Tibial nerve (tissue), 4 donors: ENCODE data around the gene CYFIP2. TPM values are rescaled to one million over a fixed set of nuclear protein-coding genes. Genes with fewer than 3 reads are reported as not detected.

Experiments
- DNase-seq, 2 donors: peaks; one replicate each; pipeline ENCODE4 v3.0.0-alpha.2; 2019; ENCODE audit warnings: low spot score in 2 of 2
- H3K27ac ChIP-seq, 4 donors: fragments of 200-600 bp; sonication (generic) in 3 of 4; one replicate each; pipeline ENCODE4 v1.5.1; 2017 to 2019; ENCODE audit warnings: mild to moderate bottlenecking in 1 of 4
- H3K27me3 ChIP-seq, 2 donors: fragments of 200-600 bp; sonication (generic) in 1 of 2; one replicate each; pipeline versions ENCODE4 v1.5.1 to v1.6.0; 2017 to 2019
- H3K36me3 ChIP-seq, 3 donors: fragments of 200-600 bp; sonication (generic); one replicate each; pipeline ENCODE4 v1.5.1; 2018 to 2019
- H3K4me1 ChIP-seq, 4 donors: fragments of 200-600 bp; sonication (generic) in 3 of 4; one replicate each; pipeline ENCODE4 v1.5.1; 2017 to 2019
- H3K4me3 ChIP-seq, 4 donors: fragments of 200-600 bp; sonication (generic) in 3 of 4; one replicate each; pipeline ENCODE4 v1.5.1; 2017 to 2019; ENCODE audit warnings: mild to moderate bottlenecking in 1 of 4, moderate library complexity in 1 of 4
- H3K9me3 ChIP-seq, 4 donors: fragments of 200-600 bp; sonication (generic) in 3 of 4; one replicate each; pipeline ENCODE4 v1.5.1; 2017 to 2019
- CTCF ChIP-seq, 5 experiments: fragments of 200-600 bp in 3 of 5; fragments of 450-650 bp in 2 of 5; sonication (generic) in 3 of 5; IDR thresholded peaks; one replicate each; pipeline ENCODE4 v1.5.1; 2016 to 2019; ENCODE audit warnings: antibody characterized with exemption in 5 of 5, mild to moderate bottlenecking in 3 of 5, moderate library complexity in 2 of 5
- EP300 ChIP-seq, 2 donors: sonication (generic); formaldehyde crosslinking; IDR thresholded peaks; one replicate each; pipeline ENCODE4 v1.6.1; 2017; ENCODE audit warnings: antibody characterized with exemption in 2 of 2, mild to moderate bottlenecking in 1 of 2
- POLR2A ChIP-seq, 2 donors: fragments of 450-650 bp; IDR thresholded peaks; one replicate each; pipeline ENCODE4 v1.6.1; 2017; ENCODE audit warnings: antibody characterized with exemption in 2 of 2, mild to moderate bottlenecking in 2 of 2, moderate library complexity in 2 of 2
- WGBS, 2 donors: methylation state at CpG; one replicate each; pipeline ENCODE4 v1.1.5; 2018; 5-methylcytosine and 5-hydroxymethylcytosine counted together
- total RNA-seq, 4 donors: library from RNA; depleted of rRNA; stranded (reverse); fragments of >200 nt; gene quantifications; one replicate each; pipeline ENCODE4 v1.1.0, GENCODE V29; 2016

Gene CYFIP2
- total RNA-seq, 4 donors from 2014 or later: 14.4 to 27.3 (median 18.0) TPM

GRCh38 chr5:157335534-157336422 lies 69.9 kb downstream of the CYFIP2 start:
- no peaks in the 10 kb centered on the region for H3K27me3 ChIP-seq
- DNase-seq: peak; percentile 22 to 30
- TF ChIP-seq CTCF (IDR thresholded peaks at IDR 0.05) (no peak), EP300 (IDR thresholded peaks at IDR 0.05) (peak in 1 of 2 donors; percentile 52), POLR2A (IDR thresholded peaks at IDR 0.05) (no peak)
- peak overlapping the region in 2 of 4 donors; percentile 55 to 68 for H3K27ac ChIP-seq
- no peak overlapping the region for H3K4me3 ChIP-seq
- 50 to 68% methylated on average over 8 of the region's 8 CpGs for WGBS, 2 donors
- peaks cover 0 to 21% (median 0%) of the 10 kb centered on the region in 4 donors for H3K4me1 ChIP-seq
- no peaks in the 10 kb centered on the region for H3K9me3 ChIP-seq
- H3K36me3 ChIP-seq: peaks cover 0 to 55% (median 10%) of the 10 kb centered on the region in 3 donors

GRCh38 chr5:157336423-157336744 lies 70.5 kb downstream of the CYFIP2 start:
- Histone ChIP-seq H3K4me1 (peaks cover 0 to 21% (median 0%) of the 10 kb centered on the region in 4 donors), H3K9me3 (no peaks in the 10 kb centered on the region), H3K36me3 (peaks cover 0 to 54% (median 10%) of the 10 kb centered on the region in 3 donors), H3K4me3 (no peak overlapping the region), H3K27me3 (no peaks in the 10 kb centered on the region), H3K27ac (peak overlapping the region in 1 of 4 donors; percentile 61)
- TF ChIP-seq CTCF (IDR thresholded peaks at IDR 0.05) (no peak), EP300 (IDR thresholded peaks at IDR 0.05) (no peak), POLR2A (IDR thresholded peaks at IDR 0.05) (no peak)
- DNase-seq: no peak
- WGBS, 2 donors: 42 to 53% methylated on average over 3 of the region's 3 CpGs

- H3K27me3 ChIP-seq: no peaks in the 10 kb centered on the region
- H3K27ac ChIP-seq: no peak overlapping the region
- DNase-seq: no peak
- H3K4me3 ChIP-seq: no peak overlapping the region
- TF ChIP-seq CTCF (IDR thresholded peaks at IDR 0.05): no peak
- TF ChIP-seq EP300 (IDR thresholded peaks at IDR 0.05): no peak
- no peak for TF ChIP-seq POLR2A (IDR thresholded peaks at IDR 0.05)
- WGBS, 2 donors: 83 to 97% methylated on average over 1 of the region's 1 CpG
- peaks cover 0 to 21% (median 0%) of the 10 kb centered on the region in 4 donors for H3K4me1 ChIP-seq
- H3K36me3 ChIP-seq: peaks cover 0 to 54% (median 0%) of the 10 kb centered on the region in 3 donors
- no peaks in the 10 kb centered on the region for H3K9me3 ChIP-seq
Observed at GRCh38 chr5:157339409-157339808, 73.5 kb downstream of the CYFIP2 start.

- Histone ChIP-seq H3K27ac (peak overlapping the region in 1 of 4 donors; percentile 43), H3K36me3 (peaks cover 0 to 59% (median 0%) of the 10 kb centered on the region in 3 donors), H3K27me3 (no peaks in the 10 kb centered on the region), H3K4me1 (peaks cover 0 to 2% (median 0%) of the 10 kb centered on the region in 4 donors), H3K4me3 (no peak overlapping the region), H3K9me3 (no peaks in the 10 kb centered on the region)
- TF ChIP-seq POLR2A (IDR thresholded peaks at IDR 0.05): no peak
- TF ChIP-seq CTCF (IDR thresholded peaks at IDR 0.05): peak in 3 of 5 experiments; percentile 15 to 35 (median 18)
- DNase-seq: no peak
- 82 to 86% methylated on average over 15 of the region's 16 CpGs for WGBS, 2 donors
Observed at GRCh38 chr5:157342822-157343402, 77.0 kb downstream of the CYFIP2 start.
